ENCODE data around the gene DAB2IP.

The DAB2IP gene

DNA sequence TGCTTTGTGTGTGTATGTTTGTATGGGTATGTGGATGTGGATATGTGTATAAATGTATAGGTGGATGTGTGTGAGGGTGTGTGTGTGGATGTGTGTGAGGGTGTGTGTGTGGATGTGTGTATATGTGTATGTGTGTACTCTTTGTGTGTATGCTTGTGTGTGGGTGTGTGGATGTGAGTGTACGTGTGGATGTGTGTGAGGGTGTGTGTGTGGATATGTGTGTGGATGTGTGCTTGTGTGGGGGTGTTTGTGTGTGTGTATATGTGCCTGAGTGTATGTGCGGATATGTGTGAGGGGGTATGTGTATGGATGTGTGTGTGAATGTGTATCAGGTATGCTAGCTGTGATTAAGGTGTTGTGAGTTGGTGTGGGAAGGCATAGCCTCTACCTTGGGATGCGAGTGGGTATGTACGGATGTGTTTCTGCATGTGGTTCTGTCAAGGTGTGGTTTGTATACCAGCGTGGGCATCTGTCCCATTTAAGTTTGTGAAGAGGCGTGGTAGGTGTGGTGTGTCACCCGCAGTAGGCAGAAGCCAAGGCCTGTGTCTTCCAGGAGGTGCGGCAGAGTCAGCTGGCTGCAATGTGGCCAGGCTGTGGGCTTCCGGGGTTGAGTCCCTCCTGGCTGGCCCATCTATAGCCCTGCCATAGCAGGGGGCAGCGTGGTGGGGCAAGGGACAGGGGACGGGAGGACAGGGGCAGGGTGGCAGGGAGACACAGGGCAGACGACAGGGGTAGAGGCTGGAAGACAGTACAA lies 155.8 kb downstream of the DAB2IP start:
- DNase-seq: no peak

GRCh38 chr9:121807823-121808278 lies 156.4 kb downstream of the DAB2IP start:
- DNase-seq: no peak

DNA sequence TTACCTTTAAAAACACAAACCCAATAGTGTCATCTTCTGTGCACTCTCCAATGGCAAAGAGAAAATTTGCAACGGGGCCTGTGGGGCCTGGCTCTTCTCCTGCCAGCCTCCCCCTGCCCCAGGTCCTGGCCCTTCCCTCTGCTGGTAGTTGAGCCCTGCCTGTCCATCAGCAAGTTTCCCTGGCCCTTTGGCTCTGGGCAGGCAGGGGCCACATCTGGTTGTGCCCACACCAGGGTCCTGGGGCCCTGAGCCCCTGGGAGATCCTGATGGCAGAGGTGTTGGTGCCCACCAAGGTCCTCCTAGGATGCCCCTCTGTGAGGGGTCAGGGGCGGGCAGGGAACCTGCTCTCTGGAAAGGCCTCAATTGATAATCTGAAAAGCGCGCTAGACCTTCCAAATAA lies 157.3 kb downstream of the DAB2IP start:
- no peak for DNase-seq

GRCh38 chr9:121809356-121810050 lies 158.1 kb downstream of the DAB2IP start:
- DNase-seq: no peak

DNA sequence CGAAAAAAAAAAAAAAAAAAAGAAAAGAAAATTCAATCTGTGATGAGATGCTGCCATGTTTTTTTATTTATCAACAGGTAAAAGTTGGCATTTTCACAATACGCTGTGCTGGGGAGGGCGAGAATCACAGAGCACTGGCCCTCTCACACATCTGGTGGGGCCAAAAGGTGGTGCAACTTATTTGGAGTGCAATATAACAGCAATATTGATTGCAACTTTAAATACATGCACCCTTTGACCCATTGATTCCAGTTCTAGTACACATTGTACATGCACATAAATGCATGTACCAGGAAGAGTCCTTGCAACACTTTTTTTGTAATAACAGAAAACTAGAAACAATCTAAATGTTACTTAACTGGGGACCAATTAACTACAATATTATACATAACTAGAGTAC lies 159.1 kb downstream of the DAB2IP start:
- no peak for DNase-seq

- no peak for DNase-seq
These were observed 159.7 kb downstream of the DAB2IP start for GRCh38 chr9:121811140-121811539.

- no peak for DNase-seq
These were observed 160.3 kb downstream of the DAB2IP start for GRCh38 chr9:121811751-121812150.

GRCh38 chr9:121812159-121812735 lies 160.8 kb downstream of the DAB2IP start:
- no peak for DNase-seq

DNA sequence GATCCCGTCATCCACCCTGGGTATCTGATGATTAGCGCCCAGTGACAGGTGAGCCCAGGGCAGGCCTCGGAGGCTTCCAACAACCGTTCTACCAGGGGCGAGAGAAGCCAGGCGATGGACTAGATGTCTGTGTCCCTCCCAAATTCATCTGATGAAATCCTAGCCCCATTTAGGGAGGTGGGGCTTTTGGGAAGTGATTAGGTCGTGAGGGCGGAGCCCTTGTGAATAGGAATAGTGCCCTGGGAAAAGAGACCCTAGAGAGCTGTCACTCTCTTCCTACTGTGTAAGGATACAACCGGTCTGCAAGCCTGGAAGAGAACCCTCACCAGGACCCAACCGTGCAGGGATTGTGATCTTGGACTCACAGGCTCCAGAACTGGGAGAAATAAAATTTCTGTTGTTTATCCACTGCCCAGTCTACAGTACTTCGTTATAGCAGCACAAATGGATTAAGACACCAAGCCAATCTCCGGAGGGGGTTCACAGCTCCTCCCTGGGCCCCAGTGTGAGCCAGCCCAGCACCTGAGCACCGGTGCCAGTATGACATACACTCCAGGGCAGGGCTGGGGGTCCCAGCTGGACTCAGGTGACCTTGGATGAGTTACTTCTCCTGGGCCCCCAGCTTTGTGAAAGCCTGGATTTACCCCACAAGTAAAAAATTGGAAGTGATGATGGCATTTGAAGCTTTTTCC lies 162.2 kb downstream of the DAB2IP start:
- DNase-seq: no peak

- DNase-seq: no peak
These were observed 163.2 kb downstream of the DAB2IP start for GRCh38 chr9:121814594-121814993.

DNA sequence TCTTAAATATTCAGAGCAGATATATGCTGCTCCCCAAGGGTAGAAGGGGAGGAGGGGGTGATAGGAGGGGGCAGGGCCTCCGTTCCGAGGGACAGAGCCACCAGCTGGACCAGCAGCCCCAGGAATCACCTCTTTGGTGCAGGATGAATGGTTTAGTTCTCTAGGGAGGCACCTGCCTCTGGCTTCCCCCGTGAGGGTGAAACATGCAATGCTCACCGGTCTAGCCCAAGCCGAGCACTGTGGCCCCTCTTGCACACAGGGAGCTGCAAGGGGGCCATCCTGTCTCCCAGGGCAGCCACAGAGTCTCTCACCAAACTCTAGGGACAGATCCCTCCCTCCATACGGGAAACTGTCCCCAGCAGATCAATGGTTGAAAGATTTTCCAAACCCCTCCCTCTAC lies 163.7 kb downstream of the DAB2IP start:
- DNase-seq: no peak

DNA sequence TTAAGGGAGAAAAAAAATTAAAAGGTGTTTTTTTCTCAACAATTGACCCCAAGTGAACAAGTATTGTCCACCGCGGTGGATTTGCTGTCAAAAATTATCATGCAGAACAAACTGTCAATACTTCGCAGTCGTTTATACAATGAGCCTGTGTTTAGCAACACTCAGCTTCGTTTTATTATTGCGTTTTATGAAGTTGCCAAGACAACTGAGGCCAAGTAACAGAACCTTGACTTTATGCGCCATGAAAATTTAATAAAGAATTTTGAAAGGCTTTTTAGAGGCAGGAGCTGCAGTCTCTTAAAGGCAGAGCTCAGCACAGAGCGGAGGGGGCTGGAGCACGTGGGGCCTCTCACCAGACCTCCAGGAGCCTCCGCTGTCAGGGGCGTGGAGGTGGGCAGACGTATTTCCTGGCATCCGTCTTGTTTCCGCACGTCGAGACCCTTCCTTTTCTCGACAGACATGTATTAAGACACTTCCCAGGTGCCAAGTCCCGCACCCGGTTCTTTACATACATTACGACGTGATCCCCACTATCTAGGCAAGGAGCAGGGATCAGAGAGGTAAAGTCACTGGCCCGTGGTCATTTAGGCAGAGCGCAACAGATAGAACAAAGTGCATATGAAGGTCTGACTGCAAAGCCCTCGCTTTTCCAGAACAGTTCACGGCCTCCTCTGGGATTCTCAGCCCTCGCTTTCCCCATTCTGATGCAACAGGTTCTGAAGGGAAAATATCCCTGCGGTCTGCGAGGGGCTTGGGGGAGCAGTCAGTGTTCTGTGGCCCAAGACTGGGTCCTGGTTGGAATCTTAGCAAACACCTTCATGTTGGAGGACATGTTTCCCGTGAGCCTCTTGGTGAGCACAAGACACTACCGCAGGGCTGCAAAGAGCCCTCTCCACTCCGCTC lies 164.4 kb downstream of the DAB2IP start:
- DNase-seq: no peak

- DNase-seq: no peak
These were observed 165.0 kb downstream of the DAB2IP start for GRCh38 chr9:121816449-121816817.

GRCh38 chr9:121816845-121817450 lies 165.5 kb downstream of the DAB2IP start:
- no peak for DNase-seq

GRCh38 chr9:121817476-121817875 lies 166.0 kb downstream of the DAB2IP start:
- DNase-seq: no peak

GRCh38 chr9:121818016-121818661 lies 166.7 kb downstream of the DAB2IP start:
- DNase-seq: no peak

- no peak for DNase-seq
These were observed 167.5 kb downstream of the DAB2IP start for GRCh38 chr9:121818841-121819427.

- DNase-seq: peak in 1 of 2 experiments; percentile 6
These were observed 168.2 kb downstream of the DAB2IP start for GRCh38 chr9:121819428-121820231.

GRCh38 chr9:121820286-121821005 lies 169.0 kb downstream of the DAB2IP start:
- DNase-seq: no peak

Data from NCI-H187 (cell line).